Heart right ventricle (tissue), 16 donors: ENCODE results near the gene ACER3. TPM values are rescaled to one million over a fixed set of nuclear protein-coding genes. Genes with fewer than 3 reads are reported as not detected.

ENCODE experiments used
- ATAC-seq, 8 donors: fragments of 200-7000 bp; cut with Tn5 transposase; one replicate each; pipeline ENCODE4 v1.9.1; 2020; ENCODE audit warnings: mild to moderate bottlenecking in 8 of 8, moderate library complexity in 8 of 8, moderate number of reproducible peaks in 1 of 8
- DNase-seq, 2 donors: peaks; one replicate each; pipeline ENCODE4 v3.0.0-alpha.2; 2020
- H3K27ac ChIP-seq, 10 donors: fragments of 200-600 bp; sonication (generic) in 2 of 10; one replicate each; pipeline versions ENCODE4 v1.5.0 to v1.8.0; 2020 to 2022; ENCODE audit warnings: mild to moderate bottlenecking in 3 of 10
- H3K27me3 ChIP-seq, 7 donors: fragments of 200-600 bp; one replicate each; pipeline ENCODE4 v1.8.0; 2021 to 2022; ENCODE audit warnings: mild to moderate bottlenecking in 2 of 7
- H3K36me3 ChIP-seq, 9 donors: fragments of 200-600 bp; sonication (generic) in 1 of 9; one replicate each; pipeline versions ENCODE4 v1.5.0 to v1.8.0; 2020 to 2022; ENCODE audit warnings: mild to moderate bottlenecking in 2 of 9
- H3K4me1 ChIP-seq, 9 donors: fragments of 200-600 bp; sonication (generic) in 1 of 9; one replicate each; pipeline versions ENCODE4 v1.5.0 to v1.8.0; 2020 to 2022; ENCODE audit warnings: mild to moderate bottlenecking in 4 of 9
- H3K4me3 ChIP-seq, 10 donors: fragments of 200-600 bp; sonication (generic) in 2 of 10; one replicate each; pipeline versions ENCODE4 v1.5.0 to v1.8.0; 2020 to 2022; ENCODE audit warnings: mild to moderate bottlenecking in 7 of 10, moderate library complexity in 2 of 10
- H3K9me3 ChIP-seq, 11 donors: fragments of 200-600 bp in 10 of 11; sonication (generic) in 2 of 11; one replicate each; pipeline versions ENCODE4 v1.5.0 to v1.8.0; 2013 to 2022; ENCODE audit warnings: mild to moderate bottlenecking in 2 of 11, control low read depth in 1 of 11, moderate library complexity in 1 of 11
- CTCF ChIP-seq, 9 donors: fragments of 200-600 bp; sonication (generic) in 2 of 9; IDR thresholded peaks; one replicate each; pipeline versions ENCODE4 v1.5.0 to v1.8.0; 2021 to 2022; ENCODE audit warnings: antibody characterized with exemption in 9 of 9, mild to moderate bottlenecking in 5 of 9, moderate library complexity in 1 of 9
- WGBS, 2 donors: extraction: QIAGEN DNeasy Blood & Tissue Kit; methylation state at CpG; one replicate each; pipeline ENCODE4 v1.1.7; 2013; ENCODE audit warnings: inconsistent platforms in 1 of 2; 5-methylcytosine and 5-hydroxymethylcytosine counted together
- intact Hi-C, 10 donors: fragments of 100-400 bp; cut with DNase I; formaldehyde crosslinking; loops; one replicate each; pipeline versions ENCODE4 v1.11.1 to v1.14.2; 2022
- polyA plus RNA-seq, 2 donors: library from polyadenylated mRNA; stranded (reverse); fragments of 200-250 nt; gene quantifications; one replicate each; pipeline ENCODE4 v1.2.3, GENCODE V29; 2013
- total RNA-seq, 10 donors: library from RNA; stranded (reverse); fragmentation: NEBNext Ultra II Directional in 3 of 10; extraction: Animal tissue kit (Norgen Biotek cat#: 25700) in 3 of 10; gene quantifications; one replicate each; pipeline versions ENCODE4 v1.2.1 to v1.2.4, GENCODE V29; 2021 to 2023
- donor health status: Arrhythmogenic right ventricular cardiomyopathy.
- donor health status: ischemic (EF 13 %, LVEDD 7.1; RV severe dilation, severe dysfunction).
- donor health status: healthy with polysubstance abuse.
- donor health status: DM: no; HTN: yes; CAD: no.
- donor health status: DM: no; HTN: no; CAD: no.
- donor health status: ischemic (EF 25% LVEDD 6.9; RV normal size, moderate dysfunction).
- donor health status: ischemic (EF 25% LVEDD 5.7; RV mildly dilated, moderate dysfunction).
- donor health status: healthy.
- donor health status: DM: yes; HTN: yes; CAD: no.
- donor health status: Ischemic cardiomyopathy.
- donor health status: ischemic (EF 35%, LVEDD 5.7; RV mildly dilated, moderate dysfunction).
- donor health status: nonischemic (EF 11% LVEDD 7.7; RV severe dilation, severe dysfunction).
- donor health status: DM: yes; HTN: yes; CAD: no.
- donor health status: PGD.
- donor health status: ischemic (EF 29% LVEDD 5.4; RV normal size, mild dysfunction).
- donor health status: nonischemic (EF 23%, LVEDD 6.1; RV moderate dilation, normal function).

Gene ACER3
- total and polyA plus RNA-seq, 12 donors, result 2.9 to 14.8 (median 9.6) TPM

DNA sequence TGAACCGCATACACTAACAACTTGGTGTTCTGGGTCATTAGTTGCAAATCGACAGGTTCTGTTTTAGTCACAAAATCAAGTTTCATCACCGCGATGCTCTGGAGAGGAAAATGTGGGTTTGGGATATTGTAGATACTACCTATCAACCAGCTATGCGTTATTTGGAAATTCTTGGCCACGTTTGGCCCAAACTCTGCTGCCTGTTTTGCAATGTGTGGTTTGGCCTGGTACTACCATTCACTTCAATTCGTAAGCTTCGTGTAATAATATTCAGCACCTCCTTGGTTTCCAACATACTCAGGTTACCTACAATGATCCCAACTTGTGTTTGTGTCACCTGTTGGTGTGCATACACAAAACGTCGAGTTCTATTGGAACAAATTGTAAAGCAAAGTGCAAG is 16.2 kb upstream of the ACER3 start:
- intact Hi-C loops, result no loop called here
- Histone ChIP-seq H3K36me3 (no peaks in the 10 kb centered on the region), H3K27ac (no peak overlapping the region), H3K27me3 (no peaks in the 10 kb centered on the region), H3K4me3 (no peak overlapping the region), H3K4me1 (peaks cover 0 to 9% (median 5%) of the 10 kb centered on the region in 9 donors), H3K9me3 (no peaks in the 10 kb centered on the region)
- TF ChIP-seq CTCF (IDR thresholded peaks at IDR 0.05), result no peak
- ATAC-seq (no peak), DNase-seq (no peak)
- 87 to 91% methylated on average over 10 of the region's 10 CpGs for WGBS, 2 donors

GRCh38 chr11:76845069-76845468 is 15.6 kb upstream of the ACER3 start:
- no peak overlapping the region for H3K27ac ChIP-seq
- H3K36me3 ChIP-seq, result no peaks in the 10 kb centered on the region
- no peak for ATAC-seq
- intact Hi-C loops, result no loop called here
- no peaks in the 10 kb centered on the region for H3K27me3 ChIP-seq
- H3K4me1 ChIP-seq, result peaks cover 0 to 9% (median 5%) of the 10 kb centered on the region in 9 donors
- H3K4me3 ChIP-seq, result no peak overlapping the region
- 89 to 94% methylated on average over 3 of the region's 3 CpGs for WGBS, 2 donors
- DNase-seq, result no peak
- no peaks in the 10 kb centered on the region for H3K9me3 ChIP-seq
- no peak for TF ChIP-seq CTCF (IDR thresholded peaks at IDR 0.05)

GRCh38 chr11:76846441-76846840 is 14.3 kb upstream of the ACER3 start:
- Histone ChIP-seq H3K27me3 (no peaks in the 10 kb centered on the region), H3K4me1 (peaks cover 0 to 20% (median 5%) of the 10 kb centered on the region in 9 donors), H3K27ac (no peak overlapping the region), H3K4me3 (no peak overlapping the region), H3K9me3 (no peaks in the 10 kb centered on the region), H3K36me3 (no peaks in the 10 kb centered on the region)
- ATAC-seq (no peak), DNase-seq (no peak)
- TF ChIP-seq CTCF (IDR thresholded peaks at IDR 0.05), result no peak
- 89 to 91% methylated on average over 3 of the region's 3 CpGs for WGBS, 2 donors
- intact Hi-C loops, result no loop called here

DNA sequence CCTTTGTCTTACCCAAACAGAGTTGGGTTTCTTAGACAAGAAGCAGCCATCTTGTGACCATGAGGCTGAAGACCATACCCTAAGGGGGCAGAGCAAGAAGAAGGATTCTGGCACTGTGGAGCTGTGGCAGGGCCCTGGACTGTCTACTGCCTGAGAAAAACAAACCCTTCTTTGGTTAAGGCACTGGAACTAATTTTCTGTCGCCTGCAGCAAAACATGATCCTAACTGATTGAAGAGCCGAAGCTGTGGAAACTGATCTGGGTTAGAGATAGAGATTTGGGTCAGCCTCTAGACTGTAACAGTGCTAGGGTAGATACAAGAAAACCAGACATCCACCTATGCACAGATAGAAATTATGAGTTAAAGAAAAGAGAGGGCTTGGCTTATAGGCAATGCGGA is 11.3 kb upstream of the ACER3 start:
- 96 to 98% methylated on average over 3 of the region's 3 CpGs for WGBS, 2 donors
- Histone ChIP-seq H3K27me3 (no peaks in the 10 kb centered on the region), H3K9me3 (no peaks in the 10 kb centered on the region), H3K4me1 (peaks cover 0 to 20% (median 5%) of the 10 kb centered on the region in 9 donors), H3K36me3 (no peaks in the 10 kb centered on the region), H3K4me3 (no peak overlapping the region), H3K27ac (no peak overlapping the region)
- ATAC-seq (no peak), DNase-seq (no peak)
- intact Hi-C loops, result no loop called here
- no peak for TF ChIP-seq CTCF (IDR thresholded peaks at IDR 0.05)
